IPS DF 6.9 (cell line): ENCODE results near the gene FBXW8.

Experiments
- DNase-seq: peaks from one replicate; pipeline ENCODE4 v3.0.0-alpha.2; 2013; ENCODE audit warnings: low read depth, low spot score
- H3K27ac ChIP-seq: one replicate; pipeline ENCODE4 v1.5.1; 2013; ENCODE audit warnings: low read length, control low read depth
- H3K27me3 ChIP-seq: 2 replicates; pipeline ENCODE4 v1.6.1; 2013; ENCODE audit warnings: mild to moderate bottlenecking, low read length; ENCODE audit not compliant: control insufficient read depth, insufficient read depth
- H3K36me3 ChIP-seq: 2 replicates; pipeline ENCODE4 v1.6.1; 2013; ENCODE audit warnings: low read length; ENCODE audit not compliant: control insufficient read depth, insufficient read depth
- H3K4me1 ChIP-seq: 2 replicates; pipeline ENCODE4 v1.6.1; 2013; ENCODE audit warnings: low read length; ENCODE audit not compliant: control insufficient read depth, insufficient read depth
- H3K4me3 ChIP-seq: 2 replicates; pipeline ENCODE4 v1.5.1; 2013; ENCODE audit warnings: mild to moderate bottlenecking, low read length
- H3K9me3 ChIP-seq: 2 replicates; pipeline ENCODE4 v1.6.1; 2013; ENCODE audit warnings: low read length, inconsistent platforms; ENCODE audit not compliant: control insufficient read depth, insufficient read depth
- WGBS: extraction: QIAGEN DNeasy Blood & Tissue Kit; methylation state at CpG from one replicate; pipeline ENCODE4 v1.1.7; 2013; ENCODE audit warnings: mixed read lengths, missing lambda C conversion rate; ENCODE audit not compliant: insufficient read length, insufficient coverage; 5-methylcytosine and 5-hydroxymethylcytosine counted together

Gene FBXW8

GRCh38 chr12:117038919-117039318, 128.2 kb downstream of the FBXW8 start:
- H3K4me1 ChIP-seq: no peaks in the 10 kb centered on the region
- no peak overlapping the region for H3K4me3 ChIP-seq
- no peak overlapping the region for H3K27ac ChIP-seq
- no peaks in the 10 kb centered on the region for H3K27me3 ChIP-seq
- H3K36me3 ChIP-seq: no peaks in the 10 kb centered on the region
- no CpG with 5 or more reads among the region's 24 CpGs for WGBS
- no peaks in the 10 kb centered on the region for H3K9me3 ChIP-seq
- no peak for DNase-seq

- no peak overlapping the region for H3K4me3 ChIP-seq
- H3K36me3 ChIP-seq: no peaks in the 10 kb centered on the region
- H3K9me3 ChIP-seq: no peaks in the 10 kb centered on the region
- WGBS: no CpG with 5 or more reads among the region's 19 CpGs
- no peaks in the 10 kb centered on the region for H3K4me1 ChIP-seq
- no peak overlapping the region for H3K27ac ChIP-seq
- no peak for DNase-seq
- H3K27me3 ChIP-seq: no peaks in the 10 kb centered on the region
Measured at GRCh38 chr12:117039891-117040309, 129.2 kb downstream of the FBXW8 start.

GRCh38 chr12:117040496-117040895, 129.7 kb downstream of the FBXW8 start:
- Histone ChIP-seq H3K9me3 (no peaks in the 10 kb centered on the region), H3K4me1 (peaks cover 2% of the 10 kb centered on the region; the same call in 1 of the 2 replicates), H3K4me3 (no peak overlapping the region), H3K36me3 (no peaks in the 10 kb centered on the region), H3K27ac (no peak overlapping the region), H3K27me3 (no peaks in the 10 kb centered on the region)
- WGBS: no CpG with 5 or more reads among the region's 13 CpGs
- DNase-seq: no peak

- no peak overlapping the region for H3K4me3 ChIP-seq
- H3K27ac ChIP-seq: no peak overlapping the region
- H3K4me1 ChIP-seq: peaks cover 3% of the 10 kb centered on the region; the same call in 1 of the 2 replicates
- H3K27me3 ChIP-seq: no peaks in the 10 kb centered on the region
- H3K9me3 ChIP-seq: no peaks in the 10 kb centered on the region
- no peak for DNase-seq
- WGBS: no CpG with 5 or more reads among the region's 11 CpGs
- no peaks in the 10 kb centered on the region for H3K36me3 ChIP-seq
Measured at GRCh38 chr12:117041798-117042170, 131.0 kb downstream of the FBXW8 start.

- DNase-seq: no peak
- Histone ChIP-seq H3K9me3 (no peaks in the 10 kb centered on the region), H3K4me1 (peaks cover 3% of the 10 kb centered on the region; the same call in 1 of the 2 replicates), H3K27me3 (no peaks in the 10 kb centered on the region), H3K27ac (no peak overlapping the region), H3K36me3 (no peaks in the 10 kb centered on the region), H3K4me3 (no peak overlapping the region)
- WGBS: no CpG with 5 or more reads among the region's 23 CpGs
Measured at GRCh38 chr12:117042171-117042842, 131.6 kb downstream of the FBXW8 start.

- peaks cover 3% of the 10 kb centered on the region; the same call in 1 of the 2 replicates for H3K4me1 ChIP-seq
- no peaks in the 10 kb centered on the region for H3K27me3 ChIP-seq
- H3K27ac ChIP-seq: no peak overlapping the region
- DNase-seq: no peak
- WGBS: no CpG with 5 or more reads among the region's 6 CpGs
- H3K4me3 ChIP-seq: no peak overlapping the region
- no peaks in the 10 kb centered on the region for H3K36me3 ChIP-seq
- H3K9me3 ChIP-seq: no peaks in the 10 kb centered on the region
Measured at GRCh38 chr12:117042862-117043261, 132.1 kb downstream of the FBXW8 start.

- Histone ChIP-seq H3K9me3 (no peaks in the 10 kb centered on the region), H3K4me3 (no peak overlapping the region), H3K27me3 (no peaks in the 10 kb centered on the region), H3K27ac (no peak overlapping the region), H3K4me1 (peaks cover 5% of the 10 kb centered on the region; the same call in 1 of the 2 replicates), H3K36me3 (no peaks in the 10 kb centered on the region)
- no peak for DNase-seq
- no CpG with 5 or more reads among the region's 11 CpGs for WGBS
Measured at GRCh38 chr12:117044311-117044710, 133.6 kb downstream of the FBXW8 start.

- Histone ChIP-seq H3K4me1 (peaks cover 5% of the 10 kb centered on the region; the same call in 1 of the 2 replicates), H3K27me3 (no peaks in the 10 kb centered on the region), H3K27ac (no peak overlapping the region), H3K36me3 (no peaks in the 10 kb centered on the region), H3K9me3 (no peaks in the 10 kb centered on the region), H3K4me3 (no peak overlapping the region)
- no peak for DNase-seq
- no CpG with 5 or more reads among the region's 13 CpGs for WGBS
Measured at GRCh38 chr12:117044790-117045159, 134.0 kb downstream of the FBXW8 start.

- Histone ChIP-seq H3K27ac (no peak overlapping the region), H3K9me3 (no peaks in the 10 kb centered on the region), H3K4me3 (no peak overlapping the region), H3K36me3 (no peaks in the 10 kb centered on the region), H3K27me3 (no peaks in the 10 kb centered on the region), H3K4me1 (peaks cover 5% of the 10 kb centered on the region; the same call in 1 of the 2 replicates)
- no CpG with 5 or more reads among the region's 23 CpGs for WGBS
- DNase-seq: no peak
Measured at GRCh38 chr12:117045160-117046010, 134.6 kb downstream of the FBXW8 start.

GRCh38 chr12:117046011-117046369, 135.2 kb downstream of the FBXW8 start:
- no CpG with 5 or more reads among the region's 6 CpGs for WGBS
- no peaks in the 10 kb centered on the region for H3K36me3 ChIP-seq
- no peaks in the 10 kb centered on the region for H3K9me3 ChIP-seq
- H3K4me3 ChIP-seq: no peak overlapping the region
- no peak for DNase-seq
- H3K4me1 ChIP-seq: peaks cover 5% of the 10 kb centered on the region; the same call in 1 of the 2 replicates
- no peaks in the 10 kb centered on the region for H3K27me3 ChIP-seq
- no peak overlapping the region for H3K27ac ChIP-seq
